COLO668 (cell line): Measurements from ENCODE around the gene WDR88.
"Not testable (repeated sequence)": the region's sequence is repeated elsewhere in the genome, so short reads cannot be mapped to it uniquely, and the experiment has no call there.

Experiments used
- DNase-seq: peaks from one replicate; lab custom pipeline; 2025; ENCODE audit not compliant: unreplicated experiment; lab: John Stamatoyannopoulos, UW

WDR88 gene

DNA sequence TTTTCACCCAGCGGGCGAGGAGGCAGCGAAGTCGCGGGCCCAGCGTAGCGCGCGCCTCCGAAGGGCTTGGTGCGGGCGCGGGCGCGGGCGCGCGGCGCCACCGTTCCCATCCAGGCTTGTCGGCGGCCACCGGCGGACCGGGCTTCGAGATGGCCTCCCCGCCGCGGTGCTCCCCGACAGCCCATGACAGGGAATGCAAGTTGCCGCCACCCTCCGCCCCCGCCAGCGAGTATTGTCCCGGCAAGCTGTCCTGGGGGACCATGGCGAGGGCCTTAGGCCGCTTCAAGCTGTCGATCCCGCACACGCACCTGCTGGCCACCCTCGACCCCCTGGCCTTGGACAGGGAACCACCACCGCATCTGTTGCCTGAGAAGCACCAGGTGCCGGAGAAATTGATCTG is at the start of gene WDR88:
Gene WDR88 (plus strand): TSS at position 94 of the 400 bp plus-strand sequence. CDS start 56 bp downstream, at position 150.
- no peak for DNase-seq

DNA sequence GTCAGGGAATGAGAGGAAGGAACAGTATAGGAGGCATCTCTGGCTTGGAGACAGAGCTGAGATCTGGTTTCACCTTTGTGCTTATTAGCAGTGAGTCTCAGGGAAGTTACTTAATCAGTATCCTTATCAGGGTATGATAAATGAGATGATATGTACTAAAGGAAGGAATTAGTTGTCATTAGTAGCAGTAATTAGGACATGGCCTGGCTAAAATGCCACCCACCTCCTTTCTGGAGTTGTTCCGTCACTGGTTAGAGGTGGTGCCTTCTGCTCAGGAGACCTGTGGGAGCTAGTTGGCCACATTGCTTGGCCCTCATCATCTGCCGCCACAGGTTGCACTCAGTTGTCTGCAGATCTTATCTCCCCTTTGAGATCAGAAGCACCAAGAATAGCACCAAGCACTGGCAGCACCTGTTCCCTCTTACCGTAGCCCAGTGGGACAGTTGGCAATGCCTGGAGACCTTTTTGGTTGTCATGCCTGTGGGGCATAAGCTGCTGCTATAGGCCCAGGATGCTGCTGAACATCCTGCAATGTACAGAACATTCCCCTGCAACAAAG is 46.3 kb upstream of the WDR88 start:
- DNase-seq, result no peak

GRCh38 chr19:33086955-33087354 is 45.0 kb upstream of the WDR88 start:
- DNase-seq, result no peak

DNA sequence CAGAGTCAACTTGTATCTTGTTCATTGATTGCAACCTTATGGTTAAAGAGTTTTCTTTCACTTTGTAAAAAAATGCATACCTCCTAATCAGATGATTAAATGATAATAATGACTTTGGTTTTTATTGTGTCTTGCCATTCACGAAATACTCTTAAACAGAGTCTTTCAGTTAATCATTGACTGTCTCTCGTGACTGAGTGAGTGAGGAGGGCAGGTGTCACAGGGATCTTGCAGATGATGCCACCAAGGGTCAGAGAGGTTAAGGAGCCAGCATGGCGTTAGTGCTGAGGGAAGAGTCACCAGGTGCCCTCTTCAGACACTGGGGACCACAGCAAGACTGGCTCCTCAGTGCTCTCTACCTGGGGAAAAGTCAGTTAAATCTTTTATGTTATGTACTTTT is 42.9 kb upstream of the WDR88 start:
- DNase-seq, result peak; percentile 4

DNA sequence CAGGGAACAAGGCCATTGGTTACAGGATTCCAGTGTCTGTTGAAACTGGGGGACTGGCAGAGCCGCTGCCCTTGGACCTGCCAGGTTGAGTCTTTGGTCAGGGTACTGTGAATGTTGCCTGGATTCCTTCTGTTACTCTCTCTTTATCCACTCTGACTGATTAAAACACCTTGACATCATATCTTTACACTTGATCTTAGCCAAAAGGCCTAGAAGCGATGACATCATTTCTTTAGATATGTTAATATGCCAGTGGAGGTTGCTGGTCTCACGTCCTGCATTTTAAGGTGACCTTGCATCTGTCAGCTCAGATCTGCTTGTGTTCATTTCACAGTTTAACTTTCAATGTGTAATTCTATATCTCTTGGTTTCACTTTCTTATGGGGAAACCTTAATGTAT is 41.7 kb upstream of the WDR88 start:
- no peak for DNase-seq

GRCh38 chr19:33093420-33094210 is 38.3 kb upstream of the WDR88 start:
- no peak for DNase-seq

DNA sequence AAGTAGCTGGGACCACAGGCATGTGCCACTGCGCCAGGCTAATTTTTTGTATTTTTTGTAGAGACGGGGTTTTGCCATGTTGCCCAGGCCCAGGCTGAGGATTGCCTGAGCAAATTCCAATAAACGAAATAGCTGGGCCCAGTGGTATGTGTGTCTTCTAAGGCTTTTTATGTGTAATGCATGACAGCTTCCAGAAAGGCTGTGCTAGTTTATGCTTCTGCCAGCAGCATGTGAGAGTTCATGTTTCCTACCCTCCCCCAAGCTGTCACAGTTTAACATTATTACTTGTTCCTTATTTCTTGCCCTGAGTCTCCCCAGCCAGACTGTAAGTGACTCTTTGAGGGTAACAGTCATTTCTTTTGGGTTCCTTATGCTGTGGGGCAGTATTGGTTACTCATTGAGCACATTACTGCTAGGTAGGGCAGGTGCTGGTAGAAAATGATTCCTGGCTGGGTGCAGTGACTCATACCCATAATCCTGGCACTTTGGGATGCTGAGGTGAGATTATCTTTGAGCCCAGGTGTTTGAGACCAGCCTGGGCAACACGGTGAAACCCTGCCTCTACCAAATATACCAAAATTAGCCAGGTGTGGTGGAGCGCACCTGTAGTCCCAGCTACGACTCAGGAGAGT is 37.4 kb upstream of the WDR88 start:
- no peak for DNase-seq

DNA sequence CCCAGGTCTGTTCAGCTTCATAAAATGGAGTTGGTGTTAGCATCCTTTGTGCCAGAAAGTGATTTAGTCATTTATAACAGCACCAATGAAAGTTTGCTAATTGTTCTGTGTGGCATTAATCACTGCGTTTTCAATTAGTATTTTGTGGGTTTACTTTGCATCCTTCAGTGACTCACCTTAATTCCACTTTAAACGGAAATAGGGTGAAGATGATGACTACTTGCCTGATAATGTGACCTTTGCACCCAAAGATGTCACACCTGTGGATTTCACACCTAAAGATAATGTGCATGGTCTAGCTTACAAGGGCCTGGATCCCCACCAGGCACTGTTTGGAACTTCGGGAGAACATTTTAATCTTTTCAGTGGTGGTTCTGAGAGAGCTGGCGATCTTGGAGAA is 35.9 kb upstream of the WDR88 start:
- no peak for DNase-seq

DNA sequence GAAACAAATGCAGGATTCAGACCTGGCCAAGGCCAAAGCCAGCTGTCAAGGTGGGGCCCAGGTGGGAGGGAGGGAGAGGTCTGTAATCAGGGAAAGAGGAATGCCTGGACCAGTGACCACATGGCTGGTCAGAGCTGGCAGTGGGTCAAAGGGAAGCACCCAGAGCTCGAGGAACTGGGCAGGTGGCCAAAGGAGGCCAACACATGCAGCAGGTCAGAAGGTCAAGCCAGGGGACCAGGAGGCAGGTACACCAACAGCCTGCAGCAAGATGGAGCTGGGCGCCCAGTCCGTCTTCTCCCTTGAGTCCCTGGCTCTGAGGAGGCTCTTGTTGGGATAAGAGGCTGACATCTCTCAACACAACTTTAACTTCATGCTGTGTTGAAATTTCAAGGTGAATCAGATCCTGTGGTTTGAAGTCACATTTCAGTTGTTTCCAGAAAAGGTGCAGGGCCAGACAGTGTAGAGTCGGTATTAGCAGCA is 33.8 kb upstream of the WDR88 start:
- DNase-seq, result no peak

DNA sequence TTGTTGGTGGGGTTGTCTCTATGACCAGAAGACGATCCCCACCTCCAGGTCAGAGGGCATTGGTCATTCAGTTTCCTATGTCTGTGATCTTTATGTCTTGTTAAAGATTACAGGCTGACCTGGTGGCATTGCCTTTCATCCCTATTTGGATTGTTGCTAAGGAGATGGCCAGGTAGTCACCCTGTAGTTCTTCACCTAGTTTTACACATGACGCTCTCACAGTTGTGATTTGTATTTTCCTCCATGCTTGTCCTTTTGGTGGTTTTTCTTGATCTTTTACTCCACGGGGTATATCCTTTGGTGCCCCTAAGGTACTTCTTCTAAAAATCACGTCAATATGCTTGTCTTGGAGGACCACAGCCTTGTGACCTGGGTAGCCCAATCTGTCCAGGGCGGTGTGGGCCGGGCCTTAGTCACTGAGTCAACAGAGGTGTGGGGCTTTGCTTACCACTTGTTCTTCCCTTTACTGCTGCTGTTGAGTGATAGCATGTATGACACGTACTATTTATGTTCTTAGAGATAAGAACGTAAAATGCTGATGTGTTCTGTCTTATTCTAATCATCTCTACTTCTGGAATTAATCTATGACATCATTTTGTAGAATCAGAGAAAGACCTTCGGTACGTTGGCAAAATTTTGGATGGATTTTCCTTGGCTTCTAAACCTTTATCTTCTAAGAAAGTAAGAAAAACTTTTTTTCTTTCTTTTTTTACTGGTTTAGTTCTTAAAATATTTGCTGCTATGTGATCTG is 30.8 kb upstream of the WDR88 start:
- no peak for DNase-seq

DNA sequence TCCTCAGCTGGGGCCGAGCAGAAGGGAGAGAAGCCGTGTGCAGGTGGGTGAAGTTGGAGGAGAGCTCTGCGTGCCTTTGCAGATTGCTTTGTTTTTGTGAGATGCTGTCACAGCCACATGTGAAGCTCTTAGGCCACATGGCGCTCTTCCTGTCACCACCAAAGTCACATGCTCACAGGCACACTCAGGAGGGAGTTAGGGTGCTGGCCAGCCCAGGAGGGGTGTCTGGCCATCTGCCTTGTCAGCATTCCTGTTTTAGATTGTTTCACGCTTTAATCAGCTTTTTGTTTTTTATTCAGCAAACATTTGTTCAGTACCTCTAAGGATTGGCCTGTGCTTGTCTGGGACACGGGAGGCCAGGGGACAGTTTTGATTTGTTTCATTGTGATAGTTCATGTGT is 29.0 kb upstream of the WDR88 start:
- no peak for DNase-seq

GRCh38 chr19:33108161-33108560 is 23.8 kb upstream of the WDR88 start:
- DNase-seq, result no peak

DNA sequence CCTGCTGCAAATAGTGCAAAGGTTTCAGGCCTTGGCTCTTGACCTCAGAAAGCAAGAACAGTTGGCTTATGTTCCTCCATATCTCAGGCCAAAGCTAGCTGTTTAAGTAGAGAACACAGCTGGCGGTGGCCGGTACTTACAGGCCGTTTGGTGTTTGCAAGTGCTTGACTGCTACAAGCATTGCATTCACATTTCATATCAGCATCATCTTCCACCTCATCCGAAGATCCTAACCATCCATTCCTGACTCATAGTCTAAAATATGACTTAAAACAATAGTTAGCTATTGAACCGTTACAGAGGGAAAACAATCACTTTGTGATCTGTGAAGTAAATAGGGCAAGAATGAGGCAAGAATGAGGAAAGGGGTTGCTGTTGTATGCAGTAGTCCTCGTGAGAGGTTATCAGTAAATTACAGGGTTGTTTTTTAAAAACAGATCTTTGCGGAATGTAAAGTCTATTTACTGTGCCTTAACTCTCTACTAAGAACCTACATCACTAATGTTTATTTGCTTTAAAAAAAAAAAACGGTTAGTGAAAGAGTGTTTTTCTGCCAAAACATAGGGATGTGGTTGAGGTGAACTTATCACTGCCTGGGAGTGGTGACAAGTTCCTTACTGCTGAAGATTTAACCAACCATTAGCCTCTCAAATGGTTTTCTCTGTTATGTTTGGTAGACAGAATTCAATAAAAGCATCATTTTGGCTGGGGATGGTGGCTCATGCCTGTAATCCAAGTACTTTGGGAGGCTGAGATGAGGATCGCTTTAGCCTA is 21.6 kb upstream of the WDR88 start:
- no peak for DNase-seq

DNA sequence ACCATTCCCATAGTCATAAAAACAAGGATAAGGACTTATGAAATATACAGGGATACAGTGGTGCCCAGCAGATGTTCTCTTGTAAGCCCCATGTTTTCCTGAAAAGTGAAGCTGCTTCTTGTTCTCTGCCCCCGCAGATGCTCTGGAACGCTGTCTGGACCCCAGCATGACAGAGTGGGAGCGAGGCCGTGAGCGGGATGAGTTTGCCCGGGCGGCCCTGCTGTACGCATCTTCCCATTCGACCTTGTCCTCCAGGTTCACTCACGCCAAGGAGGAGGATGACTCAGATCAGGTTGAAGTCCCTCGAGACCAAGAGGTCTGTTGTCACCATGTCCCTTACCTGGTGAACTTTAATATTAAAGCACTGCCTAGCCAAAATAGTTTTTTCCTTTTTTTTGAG is 20.3 kb upstream of the WDR88 start:
- no peak for DNase-seq

DNA sequence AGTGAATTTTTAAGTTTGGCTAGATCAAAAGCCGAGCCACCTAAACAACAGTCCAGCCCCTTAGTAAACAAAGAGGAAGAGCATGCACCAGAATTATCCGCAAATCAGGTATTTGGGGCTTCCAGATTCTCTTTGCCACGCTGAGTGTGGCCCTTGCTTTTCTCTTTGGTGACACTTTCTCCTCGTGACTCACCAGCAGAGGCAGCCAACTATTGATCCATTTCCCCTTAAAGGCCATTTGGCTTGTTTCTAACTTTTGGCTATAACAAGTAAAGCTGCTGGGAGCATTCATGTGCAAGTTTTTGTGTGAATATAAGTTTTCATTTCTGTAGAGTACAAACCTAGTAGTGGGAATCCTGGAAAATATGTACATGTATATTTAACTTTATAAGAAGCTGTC is 17.6 kb upstream of the WDR88 start:
- no peak for DNase-seq

DNA sequence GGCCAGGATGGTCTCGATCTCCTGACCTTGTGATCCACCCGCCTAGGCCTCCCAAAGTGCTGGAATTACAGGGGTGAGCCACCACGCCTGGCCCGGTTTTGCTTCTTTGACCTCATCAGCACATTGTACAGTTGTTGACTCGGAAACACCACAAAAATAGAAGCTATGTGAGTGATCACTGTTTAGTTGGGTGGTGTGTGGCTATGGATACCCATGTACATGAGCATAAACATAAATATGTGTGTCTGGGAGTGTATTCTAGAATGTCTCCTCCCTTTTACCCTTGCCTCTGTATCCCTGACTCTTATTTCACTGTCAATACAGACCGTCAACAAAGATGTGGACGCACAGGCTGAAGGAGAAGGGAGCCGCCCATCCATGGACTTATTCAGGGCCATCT is 14.4 kb upstream of the WDR88 start:
- no peak for DNase-seq

DNA sequence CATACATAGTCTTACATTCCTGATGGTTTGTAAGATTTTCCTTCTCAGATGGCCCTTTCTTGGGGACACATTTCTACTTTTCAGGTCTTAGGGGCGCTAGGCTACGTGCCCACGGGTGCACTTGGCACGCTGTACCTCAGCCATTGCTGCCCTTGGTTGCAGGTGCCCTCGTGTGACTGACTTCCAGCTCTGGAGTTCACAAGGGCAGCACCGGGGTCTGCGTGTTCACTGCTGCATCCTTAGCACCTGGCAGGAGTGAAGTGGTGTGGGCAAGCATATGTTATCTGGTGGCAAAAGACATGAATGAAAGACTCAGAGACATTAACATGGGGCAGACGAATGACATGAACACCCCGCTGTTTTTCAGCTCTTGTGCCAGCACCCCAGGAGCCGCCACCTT is 13.3 kb upstream of the WDR88 start:
- no peak for DNase-seq

DNA sequence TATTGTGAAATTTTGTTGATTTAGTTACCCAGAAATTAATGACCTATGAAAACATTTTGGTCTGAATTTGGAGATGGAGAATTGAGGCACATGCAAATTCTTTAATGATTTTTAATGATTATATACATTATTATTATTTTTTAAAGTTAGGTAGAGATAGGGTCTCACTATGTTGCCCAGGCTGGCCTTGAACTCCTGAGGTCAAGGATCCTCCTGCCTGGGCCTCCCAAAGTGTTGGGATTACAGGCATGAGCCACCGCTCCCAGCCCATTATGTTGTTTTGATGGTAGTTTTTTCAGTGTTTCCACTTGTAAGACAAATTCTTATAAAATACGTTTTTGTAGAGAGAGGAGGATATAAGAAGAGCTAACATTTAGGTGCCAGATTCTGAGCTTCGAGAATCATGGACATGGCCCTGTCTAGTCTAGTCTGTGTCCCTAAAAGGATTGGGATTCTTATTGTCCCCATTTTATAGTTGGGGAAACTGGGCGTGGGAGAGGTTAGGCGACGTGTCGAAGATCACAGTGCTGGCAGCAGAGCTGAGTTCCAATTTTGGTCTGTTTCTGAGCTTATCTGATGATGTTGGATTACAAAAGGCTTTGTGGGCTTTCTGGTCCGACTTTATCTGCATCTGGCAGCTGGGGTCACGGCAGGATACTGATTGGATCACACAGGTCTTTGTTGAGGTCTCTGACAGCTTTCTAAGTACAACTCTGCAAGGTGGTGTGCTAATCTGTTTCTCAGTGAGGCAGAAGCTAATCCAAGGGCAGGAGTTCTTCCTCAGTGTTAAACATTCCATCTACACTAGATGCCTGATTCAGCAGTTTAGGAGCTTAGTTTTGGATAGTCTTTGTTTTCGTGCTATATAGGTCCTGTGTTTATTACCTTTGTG is 7.5 kb upstream of the WDR88 start:
- no peak for DNase-seq

DNA sequence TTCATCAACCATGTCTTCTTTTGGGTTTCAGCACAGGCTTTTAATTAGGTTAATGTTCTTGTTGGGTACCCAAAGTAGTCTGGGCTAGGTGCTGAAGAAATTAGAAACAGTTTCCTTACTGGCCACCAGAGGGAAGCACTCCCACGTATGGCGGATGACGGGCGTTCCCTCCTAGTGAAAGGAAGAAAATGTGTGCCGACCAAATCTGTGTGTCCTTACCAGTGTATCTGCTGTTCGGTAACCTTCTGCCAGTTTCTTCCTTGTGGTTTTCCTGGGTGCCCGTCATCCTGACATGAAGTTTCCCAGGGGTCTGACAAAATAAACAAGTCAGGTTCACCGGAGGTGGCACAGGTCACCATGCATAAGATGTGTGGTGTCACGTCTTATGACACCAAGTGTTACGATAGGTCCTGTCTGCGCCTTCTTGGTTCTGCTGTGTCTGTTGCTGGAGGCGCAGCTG is 6.0 kb upstream of the WDR88 start:
- DNase-seq, result peak; percentile 33

- DNase-seq, result not testable (repeated sequence)
Observed at GRCh38 chr19:33126712-33127111, 5.2 kb upstream of the WDR88 start.
